ENCODE data around the gene DLGAP1.

GRCh38 chr18:3771121-3771971 lies 683.8 kb downstream of the DLGAP1 start:
- TF ChIP-seq YY1 (IDR thresholded peaks at IDR 0.05; ENCODE audit: low read depth) (no peak), ZBTB7A (IDR thresholded peaks at IDR 0.05; ENCODE audit: low read depth) (no peak), USF1 (IDR thresholded peaks at IDR 0.05) (no peak), EP300 (IDR thresholded peaks at IDR 0.05; ENCODE audit: borderline replicate concordance) (0 out of 2 replicates have a peak, but pooled peaks have one; percentile 11), REST (IDR thresholded peaks at IDR 0.05; ENCODE audit: low read depth) (no peak), RAD21 (IDR thresholded peaks at IDR 0.05; ENCODE audit: low read depth) (peak; percentile 84)

Data from Ishikawa (cell line).